AG04450 (cell line): Measurements from ENCODE around the gene RPL22L1. TPM values are rescaled to one million over a fixed set of nuclear protein-coding genes. Genes with fewer than 3 reads are reported as not detected.

Experiments
- CTCF ChIA-PET: fragments of 300-600, 350-600 bp; formaldehyde crosslinking; extraction: SDS; loops from one replicate; lab custom pipeline; 2022; ENCODE audit warnings: antibody characterized with exemption, inconsistent platforms; lab: Charles Lee
- POLR2A ChIA-PET: fragments of 350-600 bp; formaldehyde crosslinking; extraction: SDS; loops from one replicate; lab custom pipeline; 2021; ENCODE audit warnings: antibody characterized with exemption, inconsistent platforms; lab: Yijun Ruan, JAX
- DNase-seq: peaks from one replicate; pipeline ENCODE4 v3.0.0-alpha.2; 2011; ENCODE audit warnings: low read depth, low spot score
- H3K27ac ChIP-seq: one replicate; pipeline ENCODE4 v1.5.1; 2012; ENCODE audit warnings: low read depth, low read length, control low read depth
- H3K27me3 ChIP-seq: one replicate; pipeline ENCODE4 v1.6.0; 2012; ENCODE audit warnings: low read length; ENCODE audit not compliant: control insufficient read depth, insufficient read depth
- H3K4me3 ChIP-seq: 2 replicates; pipeline ENCODE4 v1.5.1; 2011; ENCODE audit warnings: mild to moderate bottlenecking, low read depth, low read length, control low read depth
- H3K9me3 ChIP-seq: 2 replicates; pipeline ENCODE4 v1.5.1; 2012; ENCODE audit warnings: low read length; ENCODE audit not compliant: control insufficient read depth, insufficient read depth
- polyA plus RNA-seq: library from polyadenylated mRNA; depleted of rRNA; stranded (reverse); fragments of >200 nt; gene quantifications from 2 replicates; pipeline ENCODE4 v1.2.3, GENCODE V29; 2011
- TF ChIP-seq, protein P1 (sequence below): IDR thresholded peaks from 2 replicates; pipeline ENCODE4 v1.5.1; 2011; ENCODE audit warnings: low read depth, low read length, control low read depth, inconsistent platforms

The RPL22L1 gene
- polyA plus RNA-seq, 1 experiment = 171 TPM

DNA sequence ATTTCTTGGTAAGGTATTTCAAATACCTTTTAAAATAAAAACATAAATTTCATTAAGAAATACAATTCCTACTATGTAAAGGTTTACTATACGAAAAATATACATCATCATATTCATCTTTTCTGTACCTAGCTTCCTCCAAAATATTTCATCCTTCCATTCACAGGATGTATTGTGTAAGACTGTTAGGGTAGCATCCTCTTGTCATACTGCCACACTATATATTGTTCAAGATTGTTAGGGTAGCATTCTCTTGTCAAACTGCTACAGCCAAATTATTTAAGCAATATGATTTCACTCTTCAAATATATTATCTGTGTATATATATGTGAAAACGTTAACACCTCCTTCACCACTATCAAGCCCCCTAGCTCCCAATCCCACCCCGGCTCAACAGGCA, 3.5 kb downstream of the RPL22L1 start:
- Histone ChIP-seq H3K27me3 (no peaks in the 10 kb centered on the region), H3K9me3 (no peaks in the 10 kb centered on the region), H3K4me3 (no peak overlapping the region), H3K27ac (no peak overlapping the region)
- ChIA-PET CTCF (interaction anchor here (0.8 to 1.1 kb wide), 2 partner anchors 55 to 453 kb away, joined by 5 read pairs; no protein-coding TSS in a partner anchor), POLR2A (interaction anchor here (0.6 to 1.5 kb wide), 2 partner anchors 18 to 395 kb away, joined by 4 to 5 read pairs; no protein-coding TSS in a partner anchor)
- no peak for DNase-seq
- TF ChIP-seq, protein P1, sequence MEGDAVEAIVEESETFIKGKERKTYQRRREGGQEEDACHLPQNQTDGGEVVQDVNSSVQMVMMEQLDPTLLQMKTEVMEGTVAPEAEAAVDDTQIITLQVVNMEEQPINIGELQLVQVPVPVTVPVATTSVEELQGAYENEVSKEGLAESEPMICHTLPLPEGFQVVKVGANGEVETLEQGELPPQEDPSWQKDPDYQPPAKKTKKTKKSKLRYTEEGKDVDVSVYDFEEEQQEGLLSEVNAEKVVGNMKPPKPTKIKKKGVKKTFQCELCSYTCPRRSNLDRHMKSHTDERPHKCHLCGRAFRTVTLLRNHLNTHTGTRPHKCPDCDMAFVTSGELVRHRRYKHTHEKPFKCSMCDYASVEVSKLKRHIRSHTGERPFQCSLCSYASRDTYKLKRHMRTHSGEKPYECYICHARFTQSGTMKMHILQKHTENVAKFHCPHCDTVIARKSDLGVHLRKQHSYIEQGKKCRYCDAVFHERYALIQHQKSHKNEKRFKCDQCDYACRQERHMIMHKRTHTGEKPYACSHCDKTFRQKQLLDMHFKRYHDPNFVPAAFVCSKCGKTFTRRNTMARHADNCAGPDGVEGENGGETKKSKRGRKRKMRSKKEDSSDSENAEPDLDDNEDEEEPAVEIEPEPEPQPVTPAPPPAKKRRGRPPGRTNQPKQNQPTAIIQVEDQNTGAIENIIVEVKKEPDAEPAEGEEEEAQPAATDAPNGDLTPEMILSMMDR = no peak

DNA sequence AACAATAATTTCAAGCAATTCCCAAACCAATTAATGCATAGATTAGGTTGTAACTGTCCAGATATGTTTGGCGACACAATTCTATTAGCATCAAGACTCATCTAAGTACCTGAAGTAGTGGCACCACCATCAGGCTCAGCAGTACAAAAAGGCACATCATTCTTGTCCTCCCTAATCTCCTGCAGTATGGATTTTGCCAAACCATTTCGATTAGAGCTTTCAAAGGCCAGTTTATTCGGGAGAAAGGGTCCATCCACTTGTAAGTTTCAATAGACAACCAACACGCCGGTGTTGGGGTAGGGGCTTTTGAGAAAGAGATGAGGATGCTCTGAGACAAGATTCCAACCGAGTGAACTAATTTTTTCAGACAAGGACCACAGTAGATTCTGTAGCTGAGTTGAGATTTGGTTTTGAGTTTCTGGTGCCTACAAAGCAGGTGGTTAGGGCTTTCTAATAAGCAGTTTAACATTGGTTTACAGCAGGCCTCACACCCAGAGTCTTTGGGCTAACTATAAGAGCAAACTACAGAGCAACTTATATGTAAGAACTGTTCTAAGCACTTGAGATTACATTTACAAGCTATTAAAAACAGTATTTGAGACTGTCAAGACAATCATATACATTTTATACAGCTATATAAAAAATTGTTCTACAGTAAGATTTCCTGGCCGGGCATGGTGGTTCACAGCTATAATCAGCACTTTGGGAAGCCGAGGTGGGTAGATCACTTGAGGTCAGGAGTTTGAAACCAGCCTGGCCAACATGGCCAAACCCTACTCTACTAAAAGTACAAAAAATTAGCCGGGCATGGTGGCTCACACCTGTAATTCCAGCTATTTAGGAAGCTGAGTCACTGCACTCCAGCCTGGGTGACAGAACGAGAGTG, 4.5 kb downstream of the RPL22L1 start:
- no peak for DNase-seq
- Histone ChIP-seq H3K27ac (no peak overlapping the region), H3K9me3 (no peaks in the 10 kb centered on the region), H3K4me3 (no peak overlapping the region), H3K27me3 (no peaks in the 10 kb centered on the region)
- ChIA-PET POLR2A (interaction anchor here (1.5 kb wide), 1 partner anchor 17 kb away, joined by 4 read pairs; no protein-coding TSS in a partner anchor), CTCF (interaction anchor here (0.8 kb wide), 2 partner anchors 17 to 452 kb away, joined by 3 to 5 read pairs; no protein-coding TSS in a partner anchor)
- TF ChIP-seq, protein P1 = no peak

- POLR2A ChIA-PET = no interaction called here
- DNase-seq = no peak
- CTCF ChIA-PET = no interaction called here
- Histone ChIP-seq H3K27me3 (no peaks in the 10 kb centered on the region), H3K4me3 (no peak overlapping the region), H3K9me3 (no peaks in the 10 kb centered on the region), H3K27ac (no peak overlapping the region)
- TF ChIP-seq, protein P1 = no peak
Measured at GRCh38 chr3:170864525-170865208, 5.3 kb downstream of the RPL22L1 start.

DNA sequence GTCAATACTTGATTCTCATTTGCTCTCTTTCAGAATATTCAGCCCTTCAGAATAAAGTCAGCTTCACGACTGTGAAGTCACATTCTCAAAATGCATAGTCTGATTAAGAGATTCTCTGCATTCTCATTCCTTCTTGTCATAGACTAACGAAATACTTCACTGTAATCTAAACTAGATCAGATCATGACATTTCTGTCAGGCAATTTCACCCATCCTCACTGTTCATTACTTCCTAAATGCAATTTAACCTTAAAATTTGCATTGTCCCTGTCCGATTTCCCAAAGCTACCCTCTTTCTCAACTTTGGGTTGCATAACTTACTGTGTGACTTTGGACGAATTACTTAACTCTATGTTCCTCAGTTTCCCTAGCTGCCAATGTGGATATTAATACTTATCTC, 6.2 kb downstream of the RPL22L1 start:
- ChIA-PET POLR2A (no interaction called here), CTCF (no interaction called here)
- H3K27me3 ChIP-seq = no peaks in the 10 kb centered on the region

More for the DNA sequence above, 6.2 kb downstream of the RPL22L1 start:
- Histone ChIP-seq H3K4me3 (no peak overlapping the region), H3K27ac (no peak overlapping the region), H3K9me3 (no peaks in the 10 kb centered on the region)
- TF ChIP-seq, protein P1 = no peak
- DNase-seq = no peak
